Liver (tissue), 3 donors: ENCODE data around the gene EXOC4.

Experiments used
- NR2F2 ChIP-seq: IDR thresholded peaks from 2 replicates; pipeline ENCODE4 v1.6.1; 2016; ENCODE audit warnings: antibody characterized with exemption
- TF ChIP-seq, protein P1 (sequence below): fragments of 150-350 bp; IDR thresholded peaks from 2 replicates; pipeline ENCODE4 v1.5.1; 2017; ENCODE audit warnings: improper control_type of control experiment, low read depth, low read length; ENCODE audit not compliant: missing input control
- donor health status: healthy.
- donor health status: healthy.

DNA sequence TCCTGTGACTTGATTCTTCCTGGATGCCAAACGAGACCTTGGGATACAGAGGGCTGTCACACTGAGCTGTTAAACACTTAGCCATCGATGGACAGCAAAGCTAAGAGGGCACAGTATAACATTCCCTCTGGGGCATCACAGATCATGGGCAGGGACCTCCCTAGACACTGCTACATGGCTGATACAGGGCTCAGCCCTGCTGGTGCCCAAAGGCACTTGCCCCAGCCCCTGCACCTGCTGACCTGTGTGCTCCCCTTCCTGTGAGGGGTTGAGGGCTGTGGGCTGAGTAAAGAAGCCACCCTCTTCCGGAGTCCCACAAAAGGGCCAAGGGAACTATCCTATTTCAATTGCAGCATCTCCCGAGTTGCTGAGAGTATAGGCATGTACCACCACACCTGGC lies 337.9 kb downstream of the EXOC4 start:
- TF ChIP-seq, protein P1, sequence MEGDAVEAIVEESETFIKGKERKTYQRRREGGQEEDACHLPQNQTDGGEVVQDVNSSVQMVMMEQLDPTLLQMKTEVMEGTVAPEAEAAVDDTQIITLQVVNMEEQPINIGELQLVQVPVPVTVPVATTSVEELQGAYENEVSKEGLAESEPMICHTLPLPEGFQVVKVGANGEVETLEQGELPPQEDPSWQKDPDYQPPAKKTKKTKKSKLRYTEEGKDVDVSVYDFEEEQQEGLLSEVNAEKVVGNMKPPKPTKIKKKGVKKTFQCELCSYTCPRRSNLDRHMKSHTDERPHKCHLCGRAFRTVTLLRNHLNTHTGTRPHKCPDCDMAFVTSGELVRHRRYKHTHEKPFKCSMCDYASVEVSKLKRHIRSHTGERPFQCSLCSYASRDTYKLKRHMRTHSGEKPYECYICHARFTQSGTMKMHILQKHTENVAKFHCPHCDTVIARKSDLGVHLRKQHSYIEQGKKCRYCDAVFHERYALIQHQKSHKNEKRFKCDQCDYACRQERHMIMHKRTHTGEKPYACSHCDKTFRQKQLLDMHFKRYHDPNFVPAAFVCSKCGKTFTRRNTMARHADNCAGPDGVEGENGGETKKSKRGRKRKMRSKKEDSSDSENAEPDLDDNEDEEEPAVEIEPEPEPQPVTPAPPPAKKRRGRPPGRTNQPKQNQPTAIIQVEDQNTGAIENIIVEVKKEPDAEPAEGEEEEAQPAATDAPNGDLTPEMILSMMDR = no peak
- TF ChIP-seq NR2F2 = no peak
